Neutrophil (primary cell): ENCODE data around the gene PATZ1.
A peak's percentile ranks its signal among the peaks of the same experiment; 100 is the strongest.

ENCODE experiments used
- H3K27ac ChIP-seq: fragments of 200-600 bp; sonication (generic); 2 replicates; pipeline ENCODE4 v1.5.1; 2016; ENCODE audit warnings: mild to moderate bottlenecking, moderate library complexity
- H3K27me3 ChIP-seq: fragments of 200-600 bp; sonication (generic); 2 replicates; pipeline ENCODE4 v1.6.0; 2016; ENCODE audit warnings: mild to moderate bottlenecking
- H3K36me3 ChIP-seq: fragments of 200-600 bp; sonication (generic); 2 replicates; pipeline ENCODE4 v1.5.1; 2017
- H3K4me1 ChIP-seq, 2 experiments: fragments of 200-600 bp in 1 of 2; sonication (generic) in 1 of 2; 1 replicate in 1 of 2; 2 replicates in 1 of 2; pipeline versions ENCODE4 v1.5.1 to v1.6.1; 2013 to 2016; ENCODE audit warnings: low read depth in 1 of 2, low read length in 1 of 2, mild to moderate bottlenecking in 1 of 2, moderate library complexity in 1 of 2; ENCODE audit not compliant: control insufficient read depth in 1 of 2, insufficient read depth in 1 of 2
- H3K4me3 ChIP-seq, 2 experiments: fragments of 200-600 bp in 1 of 2; sonication (generic) in 1 of 2; 1 replicate in 1 of 2; 2 replicates in 1 of 2; pipeline ENCODE4 v1.5.1; 2013 to 2016; ENCODE audit warnings: low read depth in 1 of 2, low read length in 1 of 2, mild to moderate bottlenecking in 1 of 2, moderate library complexity in 1 of 2
- H3K9me3 ChIP-seq: fragments of 200-600 bp; sonication (generic); 2 replicates; pipeline ENCODE4 v1.5.1; 2016
- TF ChIP-seq, protein P1 (sequence below): fragments of 200-600 bp; sonication (generic); IDR thresholded peaks from 2 replicates; pipeline ENCODE4 v1.5.1; 2016; ENCODE audit warnings: antibody characterized with exemption

Gene PATZ1

DNA sequence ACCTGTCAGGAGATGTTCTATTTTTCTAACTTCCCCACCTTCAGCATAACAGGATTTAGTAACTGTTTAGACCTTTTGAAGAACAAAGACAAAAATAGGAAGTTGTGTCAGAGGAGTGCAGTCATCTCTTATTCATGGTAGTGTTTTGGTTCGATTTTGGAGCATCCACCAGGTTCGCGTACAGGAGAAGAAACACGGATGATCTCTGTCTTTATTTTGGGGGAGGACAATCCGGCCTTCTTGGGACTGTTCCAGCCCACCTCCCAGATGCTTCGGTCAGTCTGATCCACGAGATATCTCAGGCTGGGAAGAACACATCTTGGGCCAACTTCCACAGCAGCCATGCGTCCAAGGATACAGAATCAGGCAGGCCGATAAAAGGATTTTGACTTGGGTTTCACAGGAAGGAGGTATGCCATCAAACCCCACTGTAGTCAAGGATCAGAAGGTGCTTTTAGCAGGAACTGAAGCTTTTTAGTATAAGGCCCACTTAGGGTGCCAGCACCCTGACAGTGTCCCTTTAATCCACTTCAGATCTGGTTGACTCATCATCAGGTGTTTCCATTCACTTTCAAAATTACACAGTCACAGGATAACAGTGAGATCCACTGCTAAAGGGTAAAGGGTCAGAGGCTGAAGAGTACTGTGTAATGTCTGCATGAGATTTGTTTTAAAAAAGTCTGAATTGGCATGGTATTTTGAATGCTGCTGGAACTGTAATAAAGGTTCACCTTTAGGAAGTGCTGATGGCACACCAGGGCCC is 16.5 kb downstream of the PATZ1 start:
- H3K27ac ChIP-seq, result peak overlapping the region; percentile 57
- peaks cover 18 to 20% of the 10 kb centered on the region in 2 experiments for H3K4me1 ChIP-seq
- H3K9me3 ChIP-seq, result no peaks in the 10 kb centered on the region
- H3K4me3 ChIP-seq, result no peak overlapping the region
- TF ChIP-seq, protein P1, sequence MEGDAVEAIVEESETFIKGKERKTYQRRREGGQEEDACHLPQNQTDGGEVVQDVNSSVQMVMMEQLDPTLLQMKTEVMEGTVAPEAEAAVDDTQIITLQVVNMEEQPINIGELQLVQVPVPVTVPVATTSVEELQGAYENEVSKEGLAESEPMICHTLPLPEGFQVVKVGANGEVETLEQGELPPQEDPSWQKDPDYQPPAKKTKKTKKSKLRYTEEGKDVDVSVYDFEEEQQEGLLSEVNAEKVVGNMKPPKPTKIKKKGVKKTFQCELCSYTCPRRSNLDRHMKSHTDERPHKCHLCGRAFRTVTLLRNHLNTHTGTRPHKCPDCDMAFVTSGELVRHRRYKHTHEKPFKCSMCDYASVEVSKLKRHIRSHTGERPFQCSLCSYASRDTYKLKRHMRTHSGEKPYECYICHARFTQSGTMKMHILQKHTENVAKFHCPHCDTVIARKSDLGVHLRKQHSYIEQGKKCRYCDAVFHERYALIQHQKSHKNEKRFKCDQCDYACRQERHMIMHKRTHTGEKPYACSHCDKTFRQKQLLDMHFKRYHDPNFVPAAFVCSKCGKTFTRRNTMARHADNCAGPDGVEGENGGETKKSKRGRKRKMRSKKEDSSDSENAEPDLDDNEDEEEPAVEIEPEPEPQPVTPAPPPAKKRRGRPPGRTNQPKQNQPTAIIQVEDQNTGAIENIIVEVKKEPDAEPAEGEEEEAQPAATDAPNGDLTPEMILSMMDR, result no peak
- H3K36me3 ChIP-seq, result peaks cover 66% of the 10 kb centered on the region
- H3K27me3 ChIP-seq, result no peaks in the 10 kb centered on the region

DNA sequence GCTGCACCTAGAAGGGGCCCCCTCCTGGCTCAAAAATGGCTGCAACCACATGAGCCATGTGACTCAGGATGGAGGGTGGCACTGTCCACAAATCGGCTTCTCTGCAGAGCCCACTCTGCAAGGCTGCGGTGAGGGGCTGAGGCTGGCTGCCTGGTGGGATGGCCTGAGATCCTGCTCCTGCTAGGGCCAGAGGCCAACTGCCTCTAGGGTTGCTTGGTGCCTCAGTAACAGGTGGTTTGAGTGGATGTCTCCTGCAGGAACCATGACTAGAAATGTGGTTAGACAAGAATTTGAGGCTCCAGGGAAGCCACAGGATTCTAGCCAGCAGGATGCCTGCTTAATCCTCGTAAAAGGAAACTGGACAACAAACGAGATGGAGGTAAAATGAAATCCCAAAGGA is 17.1 kb downstream of the PATZ1 start:
- Histone ChIP-seq H3K4me1 (peaks cover 12 to 14% of the 10 kb centered on the region in 2 experiments), H3K4me3 (no peak overlapping the region), H3K27me3 (no peaks in the 10 kb centered on the region), H3K36me3 (peaks cover 63% of the 10 kb centered on the region), H3K27ac (peak overlapping the region; percentile 57), H3K9me3 (no peaks in the 10 kb centered on the region)
- TF ChIP-seq, protein P1, result no peak

DNA sequence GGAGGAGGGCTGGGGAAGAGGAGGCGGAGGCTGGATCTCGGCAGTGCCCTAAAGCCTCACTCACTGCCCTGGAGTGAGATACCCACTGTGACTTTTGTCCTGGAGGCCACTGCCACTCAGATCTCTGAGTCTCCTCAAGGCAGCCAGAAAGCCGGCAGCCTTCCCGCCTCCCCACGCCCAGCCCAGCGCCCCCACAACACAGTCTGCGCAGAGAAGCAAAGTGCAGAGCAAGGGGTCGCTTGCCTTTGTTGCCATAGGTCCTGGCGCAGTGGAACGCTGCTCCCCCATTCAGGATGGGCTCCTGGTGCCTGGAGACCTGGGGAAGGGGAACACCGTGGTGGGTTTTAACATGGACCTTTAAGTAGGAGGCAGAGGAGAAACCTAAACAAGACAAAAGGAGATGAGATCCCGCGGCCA is 17.6 kb downstream of the PATZ1 start:
- Histone ChIP-seq H3K36me3 (peaks cover 61% of the 10 kb centered on the region), H3K4me3 (no peak overlapping the region)

DNA sequence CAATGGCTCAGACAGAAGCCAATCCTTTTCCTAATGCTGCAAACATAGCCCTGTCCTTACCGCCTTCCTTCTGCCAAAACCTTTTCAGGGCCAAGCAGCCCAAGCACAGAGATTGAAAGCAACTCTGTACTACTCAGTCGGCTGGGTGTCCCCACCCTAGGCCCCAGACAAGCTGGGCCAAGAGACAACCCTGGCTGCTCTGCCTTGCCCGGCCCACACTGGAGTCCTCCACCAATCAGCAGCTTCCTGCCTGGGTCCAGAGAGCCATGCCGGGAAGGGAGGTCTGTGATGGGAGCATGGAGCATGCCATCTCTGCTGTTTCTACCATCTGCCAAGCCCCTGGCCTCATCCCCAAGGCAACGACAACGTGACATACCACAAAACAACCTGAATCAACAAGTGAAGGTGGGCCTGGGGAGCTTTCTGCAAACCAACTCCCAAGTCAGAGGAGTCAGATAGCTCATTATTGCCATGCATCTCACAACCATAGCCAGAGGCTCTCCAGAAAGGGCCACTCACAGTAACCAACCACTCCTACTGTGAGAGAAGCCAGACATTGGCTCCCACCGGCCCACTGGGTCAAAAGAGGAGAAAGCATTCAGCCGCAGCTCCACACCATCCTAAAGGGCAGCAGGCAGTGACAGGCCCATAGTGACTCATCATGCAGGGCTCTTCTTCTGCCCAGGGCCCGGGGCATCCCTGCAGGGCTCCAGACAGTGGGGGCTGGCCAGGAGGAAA is 18.2 kb downstream of the PATZ1 start:
- no peak overlapping the region for H3K4me3 ChIP-seq
- H3K9me3 ChIP-seq, result no peaks in the 10 kb centered on the region
- H3K27me3 ChIP-seq, result no peaks in the 10 kb centered on the region
- H3K4me1 ChIP-seq, result peaks cover 7 to 8% of the 10 kb centered on the region in 2 experiments
- TF ChIP-seq, protein P1, result no peak
- peaks cover 61% of the 10 kb centered on the region for H3K36me3 ChIP-seq
- no peak overlapping the region for H3K27ac ChIP-seq

More for the DNA sequence above, 17.6 kb downstream of the PATZ1 start:
- TF ChIP-seq, protein P1, result no peak
- Histone ChIP-seq H3K4me1 (peaks cover 8 to 10% of the 10 kb centered on the region in 2 experiments), H3K27me3 (no peaks in the 10 kb centered on the region), H3K27ac (no peak overlapping the region), H3K9me3 (no peaks in the 10 kb centered on the region)

DNA sequence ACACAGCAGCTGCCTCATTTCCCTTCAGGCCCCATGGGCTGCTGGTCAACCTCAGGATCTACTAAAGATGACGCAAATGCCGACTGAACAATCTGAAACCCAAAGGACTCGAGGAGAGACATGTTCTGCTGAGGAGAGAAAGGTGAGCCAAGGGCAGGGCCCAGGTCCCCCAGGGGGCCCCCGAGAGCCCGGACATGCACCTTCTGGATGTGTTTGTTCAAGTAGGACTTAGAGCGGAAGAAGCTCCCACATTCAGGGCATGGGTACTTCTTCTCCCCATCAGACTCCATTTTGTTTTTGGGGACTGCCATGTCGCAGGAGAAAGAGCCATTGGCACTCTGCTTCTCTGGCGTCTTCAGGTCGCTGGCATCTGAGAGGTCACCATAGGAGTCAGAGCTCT is 19.3 kb downstream of the PATZ1 start:
- H3K9me3 ChIP-seq, result no peaks in the 10 kb centered on the region
- no peak overlapping the region for H3K4me3 ChIP-seq
- peaks cover 5 to 8% of the 10 kb centered on the region in 2 experiments for H3K4me1 ChIP-seq
- no peaks in the 10 kb centered on the region for H3K27me3 ChIP-seq
- TF ChIP-seq, protein P1, result no peak
- H3K36me3 ChIP-seq, result peaks cover 51% of the 10 kb centered on the region
- H3K27ac ChIP-seq, result no peak overlapping the region
